ENCODE data around the gene TRIM41.
A peak's percentile ranks its signal among the peaks of the same experiment; 100 is the strongest.

Gene TRIM41
- long read RNA-seq, partial matches to known transcripts: 1 of 2 reads
- long read RNA-seq, other reads (novel, unspliced or antisense): 0 of 2 reads

- peak; percentile 99 to 100 for DNase-seq (ENCODE audit: low read depth in 1 of 2, low spot score in 1 of 2)
- H3K27ac ChIP-seq (replicated peaks): peak within 1 kb of the TSS; percentile 97
- no peaks in the 10 kb centered on the region for H3K27me3 ChIP-seq (ENCODE audit: insufficient read depth, poor library complexity, severe bottlenecking)
- peak within 1 kb of the TSS; percentile 68 for H3K4me3 ChIP-seq (replicated peaks; ENCODE audit: insufficient read depth, low read length)
- TF ChIP-seq POLR2AphosphoS5 (IDR thresholded peaks at IDR 0.05; ENCODE audit: low read depth) (peak; percentile 88), REST (IDR thresholded peaks at IDR 0.05; ENCODE audit: insufficient replicate concordance, low read depth) (peak; percentile 64), GABPA (IDR thresholded peaks at IDR 0.05; ENCODE audit: low read depth) (peak; percentile 95), SPI1 (IDR thresholded peaks at IDR 0.05; ENCODE audit: borderline replicate concordance, low read depth) (peak; percentile 80), CTCF (IDR thresholded peaks at IDR 0.05; ENCODE audit: insufficient read depth, low read length) (no peak)
Measured at GRCh38 chr5:181223058-181223728, at the start of gene TRIM41. Gene TRIM41 (plus strand): TSS chr5:181223281. CDS start chr5:181224000, 719 bp downstream.

GRCh38 chr5:181173420-181174342 lies 49.4 kb upstream of the TRIM41 start:
- peaks cover 13% of the 10 kb centered on the region for H3K27me3 ChIP-seq (ENCODE audit: insufficient read depth, poor library complexity, severe bottlenecking)

GRCh38 chr5:181176254-181176952 lies 46.7 kb upstream of the TRIM41 start:
- no peak overlapping the region for H3K27ac ChIP-seq (replicated peaks)
- no peak for DNase-seq (ENCODE audit: low read depth in 1 of 2, low spot score in 1 of 2)
- no peaks in the 10 kb centered on the region for H3K27me3 ChIP-seq (ENCODE audit: insufficient read depth, poor library complexity, severe bottlenecking)

More at GRCh38 chr5:181173420-181174342, 49.4 kb upstream of the TRIM41 start:
- peak in 1 of 2 experiments; percentile 59 for DNase-seq (ENCODE audit: low read depth in 1 of 2, low spot score in 1 of 2)
- H3K27ac ChIP-seq (replicated peaks): peak overlapping the region; percentile 54
- H3K4me3 ChIP-seq (replicated peaks; ENCODE audit: insufficient read depth, low read length): peak overlapping the region; percentile 19
- TF ChIP-seq REST (IDR thresholded peaks at IDR 0.05; ENCODE audit: insufficient replicate concordance, low read depth) (no peak), POLR2AphosphoS5 (IDR thresholded peaks at IDR 0.05; ENCODE audit: low read depth) (0 out of 2 replicates have a peak, but pooled peaks have one; percentile 13)

More at GRCh38 chr5:181176254-181176952, 46.7 kb upstream of the TRIM41 start:
- no peak overlapping the region for H3K4me3 ChIP-seq (replicated peaks; ENCODE audit: insufficient read depth, low read length)
- no peak for TF ChIP-seq SPI1 (IDR thresholded peaks at IDR 0.05; ENCODE audit: borderline replicate concordance, low read depth)
- TF ChIP-seq POLR2AphosphoS5 (IDR thresholded peaks at IDR 0.05; ENCODE audit: low read depth): no peak
- no peak for TF ChIP-seq CTCF (IDR thresholded peaks at IDR 0.05; ENCODE audit: insufficient read depth, low read length)
- TF ChIP-seq GABPA (IDR thresholded peaks at IDR 0.05; ENCODE audit: low read depth): no peak
- no peak for TF ChIP-seq REST (IDR thresholded peaks at IDR 0.05; ENCODE audit: insufficient replicate concordance, low read depth)
